Fibroblast of lung (primary cell): ENCODE results near the gene JMJD1C. TPM values are rescaled to one million over a fixed set of nuclear protein-coding genes. Genes with fewer than 3 reads are reported as not detected.

Experiments used
- DNase-seq, 2 donors: peaks; one replicate each; pipeline versions ENCODE4 v3.0.0 to v3.0.0-alpha.2; 2010; ENCODE audit warnings: low read depth in 2 of 2
- H2AFZ ChIP-seq: 2 replicates; pipeline ENCODE4 v1.5.1; 2012; ENCODE audit warnings: low read length, control low read depth, inconsistent platforms
- H3K27ac ChIP-seq: 2 replicates; pipeline ENCODE4 v1.5.1; 2011; ENCODE audit warnings: low read length, control low read depth; ENCODE audit not compliant: insufficient read depth
- H3K27me3 ChIP-seq: 2 replicates; pipeline ENCODE4 v1.5.1; 2011; ENCODE audit warnings: mild to moderate bottlenecking, low read length; ENCODE audit not compliant: control insufficient read depth, insufficient read depth
- H3K36me3 ChIP-seq: 2 replicates; pipeline ENCODE4 v1.5.1; 2011; ENCODE audit warnings: low read length; ENCODE audit not compliant: control insufficient read depth, insufficient read depth
- H3K4me1 ChIP-seq: 2 replicates; pipeline ENCODE4 v1.5.1; 2011; ENCODE audit warnings: low read length; ENCODE audit not compliant: control insufficient read depth, insufficient read depth; ENCODE audit errors: extremely low read depth
- H3K4me2 ChIP-seq: 2 replicates; pipeline ENCODE4 v1.5.1; 2011; ENCODE audit warnings: low read length, control low read depth; ENCODE audit not compliant: insufficient read depth; ENCODE audit errors: extremely low read depth
- H3K4me3 ChIP-seq, 4 experiments: fragments of 200-600 bp in 1 of 4; sonication (generic) in 1 of 4; replicated peaks in 1 of 4; 2 replicates each; pipeline ENCODE4 v1.5.1; 2011 to 2016; ENCODE audit warnings: low read length in 4 of 4, low read depth in 3 of 4, mild to moderate bottlenecking in 3 of 4, control low read depth in 2 of 4, inconsistent platforms in 1 of 4, mixed read lengths in 1 of 4; ENCODE audit not compliant: insufficient read depth in 1 of 4; ENCODE audit errors: control extremely low read depth in 1 of 4
- H3K79me2 ChIP-seq: 2 replicates; pipeline ENCODE4 v1.5.1; 2012; ENCODE audit warnings: mild to moderate bottlenecking, low read length, inconsistent platforms; ENCODE audit not compliant: control insufficient read depth, insufficient read depth
- H3K9ac ChIP-seq: 2 replicates; pipeline ENCODE4 v1.5.1; 2011; ENCODE audit warnings: mild to moderate bottlenecking, low read length, control low read depth; ENCODE audit not compliant: insufficient read depth
- H3K9me3 ChIP-seq: 2 replicates; pipeline ENCODE4 v1.5.1; 2012; ENCODE audit warnings: low read depth, low read length; ENCODE audit not compliant: control insufficient read depth, insufficient read depth
- H4K20me1 ChIP-seq: 2 replicates; pipeline ENCODE4 v1.5.1; 2011; ENCODE audit warnings: low read length; ENCODE audit not compliant: control insufficient read depth, insufficient read depth; ENCODE audit errors: extremely low read depth
- CTCF ChIP-seq, 2 donors: IDR thresholded peaks in 1 of 2; conservative IDR thresholded peaks in 1 of 2; 1 replicate in 1 of 2; 2 replicates in 1 of 2; pipeline ENCODE4 v1.5.1; 2011 to 2012; ENCODE audit warnings: low read length in 2 of 2, control low read depth in 1 of 2, inconsistent platforms in 1 of 2, low read depth in 1 of 2, mild to moderate bottlenecking in 1 of 2
- EZH2 ChIP-seq: IDR thresholded peaks from 2 replicates; pipeline ENCODE4 v1.5.1; 2012; ENCODE audit warnings: low read length, control low read depth, mild to moderate bottlenecking; ENCODE audit errors: missing control alignments
- polyA plus RNA-seq, 2 donors: library from polyadenylated mRNA; depleted of rRNA in 1 of 2; stranded (reverse) in 1 of 2; unstranded in 1 of 2; fragments of >200 nt; gene quantifications; 2 replicates each; pipeline ENCODE4 v1.2.1, GENCODE V29; 2011 to 2012; ENCODE audit warnings: missing spikeins in 1 of 2
- total RNA-seq: library from RNA; depleted of rRNA; stranded (reverse); fragments of >200 nt; gene quantifications from 2 replicates; pipeline ENCODE4 v1.2.1, GENCODE V29; 2014

Gene JMJD1C
- total and polyA plus RNA-seq, 2 donors (not counting 1 experiment from before 2014, with no cell fraction given) = 39.9 to 67.0 TPM

- no peak overlapping the region for H2AFZ ChIP-seq
- no peak overlapping the region for H3K27ac ChIP-seq
- H3K9me3 ChIP-seq = no peaks in the 10 kb centered on the region
- H4K20me1 ChIP-seq = no peaks in the 10 kb centered on the region
- no peak overlapping the region for H3K9ac ChIP-seq
- H3K4me3 ChIP-seq = no peak overlapping the region
- DNase-seq = no peak
- H3K27me3 ChIP-seq = no peaks in the 10 kb centered on the region
- H3K4me1 ChIP-seq = no peaks in the 10 kb centered on the region
- H3K4me2 ChIP-seq = no peak overlapping the region
- TF ChIP-seq CTCF (conservative IDR thresholded peaks at IDR 0.05 in 1 of 2, IDR thresholded peaks at IDR 0.05 in 1 of 2; ENCODE audit: low read depth in 1 of 2, low read length in 2 of 2) (no peak), EZH2 (no peak)
- H3K36me3 ChIP-seq = no peaks in the 10 kb centered on the region
- H3K79me2 ChIP-seq = peaks cover 25% of the 10 kb centered on the region
Measured at GRCh38 chr10:63483983-63484382, 18.2 kb upstream of the JMJD1C start.

- H3K4me3 ChIP-seq = peak overlapping the region in 1 of 4 experiments; percentile 31
- H2AFZ ChIP-seq = no peak overlapping the region
- DNase-seq = peak in 1 of 2 donors; percentile 41
- no peak for TF ChIP-seq CTCF (conservative IDR thresholded peaks at IDR 0.05 in 1 of 2, IDR thresholded peaks at IDR 0.05 in 1 of 2; ENCODE audit: low read depth in 1 of 2, low read length in 2 of 2)
- TF ChIP-seq EZH2 = no peak
- no peaks in the 10 kb centered on the region for H3K9me3 ChIP-seq
- H3K4me1 ChIP-seq = no peaks in the 10 kb centered on the region
- no peak overlapping the region for H3K4me2 ChIP-seq
- H4K20me1 ChIP-seq = no peaks in the 10 kb centered on the region
- H3K79me2 ChIP-seq = peaks cover 34% of the 10 kb centered on the region
- no peak overlapping the region for H3K27ac ChIP-seq
- H3K36me3 ChIP-seq = no peaks in the 10 kb centered on the region
- H3K27me3 ChIP-seq = no peaks in the 10 kb centered on the region
- H3K9ac ChIP-seq = no peak overlapping the region
Measured at GRCh38 chr10:63481815-63482421, 16.1 kb upstream of the JMJD1C start.

- Histone ChIP-seq H3K4me1 (no peaks in the 10 kb centered on the region), H3K4me2 (no peak overlapping the region), H4K20me1 (no peaks in the 10 kb centered on the region), H3K79me2 (peaks cover 41% of the 10 kb centered on the region), H3K4me3 (no peak overlapping the region), H3K27ac (no peak overlapping the region), H3K36me3 (no peaks in the 10 kb centered on the region), H2AFZ (no peak overlapping the region), H3K9ac (no peak overlapping the region), H3K9me3 (no peaks in the 10 kb centered on the region), H3K27me3 (no peaks in the 10 kb centered on the region)
- no peak for DNase-seq
- no peak for TF ChIP-seq CTCF (conservative IDR thresholded peaks at IDR 0.05 in 1 of 2, IDR thresholded peaks at IDR 0.05 in 1 of 2; ENCODE audit: low read depth in 1 of 2, low read length in 2 of 2)
- TF ChIP-seq EZH2 = no peak
Measured at GRCh38 chr10:63480237-63480636, 14.5 kb upstream of the JMJD1C start.
